A673 (cell line): ENCODE results near the gene BFSP2.

ENCODE experiments used
- CTCF ChIP-seq: fragments of 300-800, 200-600 bp; sonication (generic); conservative IDR thresholded peaks from 2 replicates; pipeline ENCODE4 v1.5.1; 2017; ENCODE audit warnings: low read depth, mild to moderate bottlenecking, antibody characterized with exemption, low read length, moderate library complexity, mixed read lengths
- EZH2 ChIP-seq: fragments of 200-600 bp; sonication (generic); IDR thresholded peaks from 2 replicates; pipeline ENCODE4 v1.6.1; 2017; ENCODE audit warnings: borderline replicate concordance, low read depth, mild to moderate bottlenecking, mixed read lengths, antibody characterized with exemption, low read length; ENCODE audit not compliant: poor library complexity, severe bottlenecking

DNA sequence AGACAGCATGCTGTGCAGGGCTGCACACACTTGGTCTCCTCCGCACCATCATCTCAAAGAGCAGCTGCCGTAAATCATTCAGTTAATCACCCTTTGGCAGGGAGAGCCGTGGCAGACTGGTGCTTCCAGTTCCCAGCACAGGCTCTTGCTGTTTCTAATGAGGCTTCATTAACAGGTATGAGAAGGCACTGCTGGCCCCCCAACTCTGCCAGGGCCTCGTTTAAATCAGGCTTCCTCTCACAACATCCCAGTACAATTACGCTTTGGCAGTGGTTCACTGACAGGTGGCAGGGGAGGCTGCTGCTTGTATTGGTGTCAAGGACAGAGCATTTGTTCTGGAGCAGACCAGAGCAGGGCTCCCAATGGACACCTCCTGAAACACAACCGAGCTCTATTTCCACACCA lies 77.1 kb downstream of the BFSP2 start:
- TF ChIP-seq CTCF: no peak
- TF ChIP-seq EZH2: no peak
